Stomach (tissue), 9 donors: ENCODE data around the gene RHBDF1. TPM values are rescaled to one million over a fixed set of nuclear protein-coding genes. Genes with fewer than 3 reads are reported as not detected.

Source experiments
- DNase-seq, 2 donors: peaks; one replicate each; pipeline versions ENCODE4 v3.0.0 to v3.0.0-alpha.2; 2013 to 2019
- H3K27ac ChIP-seq, 5 donors: fragments of 200-600 bp in 4 of 5; sonication (generic) in 4 of 5; one replicate each; pipeline ENCODE4 v1.5.1; 2013 to 2019; ENCODE audit warnings: mild to moderate bottlenecking in 1 of 5, moderate library complexity in 1 of 5
- H3K27me3 ChIP-seq, 3 donors: fragments of 200-600 bp; sonication (generic); one replicate each; pipeline ENCODE4 v1.5.1; 2017 to 2019; ENCODE audit warnings: mixed run types in 1 of 3
- H3K36me3 ChIP-seq, 4 donors: fragments of 200-600 bp; sonication (generic); 1 replicate in 3 of 4; 2 replicates in 1 of 4; pipeline ENCODE4 v1.5.1; 2016 to 2019
- H3K4me1 ChIP-seq, 4 donors: fragments of 200-600 bp; sonication (generic); one replicate each; pipeline ENCODE4 v1.5.1; 2016 to 2019
- H3K4me3 ChIP-seq, 4 donors: fragments of 200-600 bp; sonication (generic) in 3 of 4; one replicate each; pipeline ENCODE4 v1.5.1; 2016 to 2019; ENCODE audit warnings: mild to moderate bottlenecking in 1 of 4
- H3K9me3 ChIP-seq, 4 donors: fragments of 200-600 bp; sonication (generic); one replicate each; pipeline ENCODE4 v1.5.1; 2016 to 2019
- EP300 ChIP-seq: sonication (generic); formaldehyde crosslinking; IDR thresholded peaks from one replicate; pipeline ENCODE4 v1.6.1; 2017; ENCODE audit warnings: antibody characterized with exemption
- POLR2A ChIP-seq, 4 donors: fragments of 450-650 bp; IDR thresholded peaks; one replicate each; pipeline ENCODE4 v1.6.1; 2016; ENCODE audit warnings: antibody characterized with exemption in 4 of 4, control low read depth in 2 of 4, mild to moderate bottlenecking in 1 of 4, moderate library complexity in 1 of 4
- POLR2AphosphoS5 ChIP-seq, 3 donors: sonication (generic); formaldehyde crosslinking; IDR thresholded peaks; one replicate each; pipeline ENCODE4 v1.6.1; 2016; ENCODE audit warnings: antibody characterized with exemption in 3 of 3
- whole genome bisulfite sequencing, 5 donors: extraction: QIAGEN DNeasy Blood & Tissue Kit in 3 of 5; methylation state at CpG; one replicate each; pipeline versions ENCODE4 v1.1.5 to v1.1.7; 2013 to 2018; 5-methylcytosine and 5-hydroxymethylcytosine counted together
- intact Hi-C: fragments of 100-400 bp; cut with DNase I; formaldehyde crosslinking; loops from one replicate; pipeline ENCODE4 v1.15.1; 2023; ENCODE audit warnings: low total_unique reads
- polyA plus RNA-seq, 3 donors: library from polyadenylated mRNA; stranded (reverse); fragments of 200-250 nt; gene quantifications; one replicate each; pipeline ENCODE4 v1.2.3, GENCODE V29; 2013
- total RNA-seq, 5 donors: library from RNA; depleted of rRNA; stranded (reverse); fragments of >200 nt; gene quantifications; one replicate each; pipeline versions ENCODE4 v1.1.0 to v1.2.3, GENCODE V29; 2014 to 2016
- TF ChIP-seq, protein P1 (sequence below), 7 experiments: fragments of 450-650 bp in 4 of 7; fragments of 200-600 bp in 3 of 7; sonication (generic) in 3 of 7; IDR thresholded peaks; one replicate each; pipeline ENCODE4 v1.5.1; 2016 to 2019; ENCODE audit warnings: antibody characterized with exemption in 7 of 7, control low read depth in 2 of 7, mild to moderate bottlenecking in 1 of 7
- donor health status: healthy with polysubstance abuse.
- donor health status: Bipolar disorder and iron deficiency.
- donor health status: healthy.

RHBDF1 gene
- total and polyA plus RNA-seq, 8 donors, result 10.2 to 185 (median 28.9) TPM

DNA sequence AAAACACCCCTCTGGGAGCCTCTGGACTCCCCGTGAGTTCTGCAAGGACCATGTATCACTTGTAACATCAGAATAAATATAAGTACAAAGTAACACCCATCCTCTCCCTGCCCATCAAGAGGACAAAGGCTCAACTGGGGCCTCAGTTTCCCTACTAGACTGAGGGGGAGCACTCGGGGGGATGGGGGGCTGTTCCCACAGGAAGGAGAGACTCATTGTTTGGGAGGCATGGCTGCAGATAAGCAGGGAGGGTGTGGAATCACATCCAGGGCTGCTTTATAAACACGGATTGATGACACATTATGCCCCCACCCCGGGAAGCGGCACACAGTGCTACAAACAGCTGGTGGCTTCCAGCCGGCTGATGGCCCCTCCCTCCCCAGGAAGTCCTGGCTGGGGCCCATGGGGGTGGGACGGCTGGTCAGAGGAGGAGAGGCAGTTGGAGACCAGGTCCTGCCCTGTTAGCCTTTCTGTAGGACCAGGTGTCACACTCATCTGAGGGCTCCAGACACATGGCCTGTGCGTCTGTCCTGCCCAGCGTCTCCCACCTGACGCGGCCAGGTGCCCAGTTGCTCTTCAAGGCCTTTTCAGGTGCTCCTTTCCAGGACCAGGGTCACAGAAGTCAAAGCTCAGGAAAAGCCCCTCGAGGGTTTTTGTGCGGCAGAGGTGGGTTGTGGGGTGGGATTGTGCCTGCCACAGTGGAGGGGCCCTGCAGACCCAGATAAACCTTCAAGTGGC is 4.3 kb upstream of the RHBDF1 start:
- H3K36me3 ChIP-seq, result peaks cover 0 to 20% (median 19%) of the 10 kb centered on the region in 4 donors
- peaks cover 0 to 18% (median 0%) of the 10 kb centered on the region in 3 donors for H3K27me3 ChIP-seq
- H3K4me3 ChIP-seq, result peak overlapping the region in 3 of 4 donors; percentile 71 to 91 (median 76)
- intact Hi-C loops, result no loop called here
- peak overlapping the region; percentile 87 to 96 (median 95) for H3K27ac ChIP-seq
- DNase-seq, result peak; percentile 66 to 87
- no peak for TF ChIP-seq EP300
- peak in 2 of 3 donors; percentile 27 to 60 for TF ChIP-seq POLR2AphosphoS5 (IDR thresholded peaks at IDR 0.05)
- TF ChIP-seq, protein P1, sequence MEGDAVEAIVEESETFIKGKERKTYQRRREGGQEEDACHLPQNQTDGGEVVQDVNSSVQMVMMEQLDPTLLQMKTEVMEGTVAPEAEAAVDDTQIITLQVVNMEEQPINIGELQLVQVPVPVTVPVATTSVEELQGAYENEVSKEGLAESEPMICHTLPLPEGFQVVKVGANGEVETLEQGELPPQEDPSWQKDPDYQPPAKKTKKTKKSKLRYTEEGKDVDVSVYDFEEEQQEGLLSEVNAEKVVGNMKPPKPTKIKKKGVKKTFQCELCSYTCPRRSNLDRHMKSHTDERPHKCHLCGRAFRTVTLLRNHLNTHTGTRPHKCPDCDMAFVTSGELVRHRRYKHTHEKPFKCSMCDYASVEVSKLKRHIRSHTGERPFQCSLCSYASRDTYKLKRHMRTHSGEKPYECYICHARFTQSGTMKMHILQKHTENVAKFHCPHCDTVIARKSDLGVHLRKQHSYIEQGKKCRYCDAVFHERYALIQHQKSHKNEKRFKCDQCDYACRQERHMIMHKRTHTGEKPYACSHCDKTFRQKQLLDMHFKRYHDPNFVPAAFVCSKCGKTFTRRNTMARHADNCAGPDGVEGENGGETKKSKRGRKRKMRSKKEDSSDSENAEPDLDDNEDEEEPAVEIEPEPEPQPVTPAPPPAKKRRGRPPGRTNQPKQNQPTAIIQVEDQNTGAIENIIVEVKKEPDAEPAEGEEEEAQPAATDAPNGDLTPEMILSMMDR (IDR thresholded peaks at IDR 0.05), result no peak
- no peaks in the 10 kb centered on the region for H3K9me3 ChIP-seq
- peaks cover 34 to 69% (median 67%) of the 10 kb centered on the region in 4 donors for H3K4me1 ChIP-seq
- 11 to 36% (median 33%) methylated on average over 10 to 13 of the region's 13 CpGs for WGBS, 5 donors

DNA sequence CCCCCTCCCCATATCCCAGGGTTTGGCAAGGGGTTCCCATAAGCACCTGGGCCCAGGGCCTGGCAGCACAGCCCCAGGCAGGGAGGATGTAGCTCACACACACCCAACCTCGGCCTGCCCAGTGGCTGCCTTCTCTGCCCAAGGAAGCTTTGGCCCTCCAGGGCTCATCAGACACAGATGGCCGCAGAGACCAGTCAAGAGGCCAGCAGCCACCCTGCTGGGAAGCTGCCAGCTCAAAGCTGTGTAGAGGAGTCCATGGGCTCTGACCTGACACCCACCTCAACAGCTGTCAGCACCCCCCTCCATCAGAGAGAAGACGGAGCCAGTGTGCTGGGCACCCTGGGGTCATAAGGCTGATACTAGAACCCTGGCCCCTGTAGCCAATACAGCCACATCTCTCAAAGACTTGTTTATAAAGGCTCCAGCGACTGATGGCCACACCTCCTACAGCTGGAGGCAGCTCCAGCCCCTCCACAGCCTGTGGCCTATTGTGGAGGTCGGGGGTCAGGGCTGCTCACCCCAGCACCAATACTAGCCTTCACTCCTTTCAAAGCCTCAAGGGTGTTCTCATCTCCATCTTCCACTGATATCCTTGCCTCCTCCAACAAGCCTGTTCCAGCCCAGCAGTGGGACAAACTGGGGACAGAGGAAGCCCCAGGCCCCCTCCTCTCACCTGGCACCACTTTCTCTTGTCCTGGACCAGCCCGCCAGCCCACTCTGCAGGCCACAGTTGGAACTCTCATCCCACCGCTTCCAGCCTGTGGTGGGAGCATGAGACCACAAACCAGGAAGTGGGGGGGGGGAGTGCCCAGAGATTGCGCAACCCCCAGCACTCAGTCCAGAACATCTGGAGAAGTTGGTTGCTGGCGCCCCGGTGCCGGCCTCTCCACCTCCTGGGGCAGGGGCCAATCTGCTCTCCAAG is 3.4 kb upstream of the RHBDF1 start:
- Histone ChIP-seq H3K9me3 (no peaks in the 10 kb centered on the region), H3K36me3 (peaks cover 0 to 18% (median 14%) of the 10 kb centered on the region in 4 donors), H3K4me1 (peaks cover 40 to 77% (median 73%) of the 10 kb centered on the region in 4 donors), H3K27me3 (peaks cover 0 to 26% (median 0%) of the 10 kb centered on the region in 3 donors), H3K27ac (peak overlapping the region; percentile 87 to 96 (median 95)), H3K4me3 (no peak overlapping the region)
- intact Hi-C loops, result no loop called here
- DNase-seq, result peak; percentile 60 to 88
- TF ChIP-seq EP300, result no peak
- TF ChIP-seq POLR2AphosphoS5 (IDR thresholded peaks at IDR 0.05), result no peak
- TF ChIP-seq, protein P1 (IDR thresholded peaks at IDR 0.05), result no peak
- no peak for TF ChIP-seq POLR2A (IDR thresholded peaks at IDR 0.05)
- WGBS, 5 donors, result 40 to 52% (median 46%) methylated on average over 9 to 11 of the region's 11 CpGs

DNA sequence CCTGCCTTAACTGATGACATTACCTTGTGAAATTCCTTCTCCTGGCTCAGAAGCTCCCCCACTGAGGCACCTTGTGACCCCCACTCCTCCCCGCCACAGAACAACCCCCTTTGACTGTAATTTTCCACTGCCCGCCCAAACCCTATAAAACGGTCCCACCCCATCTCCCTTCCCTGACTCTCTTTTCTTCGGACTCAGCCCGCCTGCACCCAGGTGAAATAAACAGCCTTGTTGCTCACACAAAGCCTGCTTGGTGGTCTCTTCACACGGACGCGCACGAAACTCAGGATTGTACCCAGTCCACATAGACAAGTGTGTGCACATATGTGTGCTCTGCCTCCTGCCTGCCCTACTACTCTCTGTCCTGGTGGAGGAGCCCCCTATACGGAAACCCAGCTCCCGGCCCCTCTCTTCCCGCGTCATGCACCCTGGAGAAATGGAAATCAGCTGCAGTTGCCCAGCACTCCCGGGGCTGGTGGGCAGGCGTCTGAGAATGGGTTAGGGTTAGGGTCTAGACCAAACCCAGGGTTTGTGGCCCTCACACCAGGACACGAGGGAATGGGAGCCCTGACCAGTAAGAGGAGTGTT is 2.4 kb upstream of the RHBDF1 start:
- H3K4me3 ChIP-seq, result no peak overlapping the region
- no peak for DNase-seq
- TF ChIP-seq POLR2AphosphoS5 (IDR thresholded peaks at IDR 0.05) (no peak), EP300 (no peak), POLR2A (IDR thresholded peaks at IDR 0.05) (no peak)
- TF ChIP-seq, protein P1 (IDR thresholded peaks at IDR 0.05), result no peak
- no peaks in the 10 kb centered on the region for H3K9me3 ChIP-seq
- 84 to 87% (median 86%) methylated on average over 16 of the region's 16 CpGs for WGBS, 5 donors
- intact Hi-C loops, result no loop called here
- peak overlapping the region; percentile 87 to 96 (median 95) for H3K27ac ChIP-seq
- H3K27me3 ChIP-seq, result peaks cover 0 to 28% (median 0%) of the 10 kb centered on the region in 3 donors
- H3K4me1 ChIP-seq, result peaks cover 50 to 83% (median 79%) of the 10 kb centered on the region in 4 donors
- H3K36me3 ChIP-seq, result peaks cover 0 to 8% (median 5%) of the 10 kb centered on the region in 4 donors
